Middle frontal gyrus (tissue), 1 donor: ENCODE data around the gene DGKG.

Source experiments
- DNase-seq: peaks from one replicate; pipeline ENCODE4 v3.0.0-alpha.2; 2015; ENCODE audit warnings: low spot score; ENCODE audit errors: extremely low spot score

The DGKG gene

DNA sequence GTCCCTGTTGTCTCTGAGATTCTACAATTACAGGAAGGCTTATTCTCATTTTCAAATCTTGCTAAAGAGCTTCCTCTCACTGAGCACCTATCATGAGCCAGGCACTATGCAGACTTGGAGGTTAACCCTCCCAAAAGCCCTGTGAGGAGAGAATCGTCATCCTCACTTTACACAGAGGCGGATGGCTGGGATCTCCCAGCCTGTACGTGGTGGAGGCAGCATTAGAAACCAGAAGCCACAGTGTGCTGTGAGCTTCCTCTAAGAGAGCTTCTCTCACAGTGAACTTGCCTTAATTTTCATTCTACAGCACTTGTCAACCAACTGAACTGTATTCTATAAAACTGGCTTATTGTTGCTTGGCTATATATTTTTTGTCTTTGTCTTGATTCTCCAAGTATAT, 6.1 kb upstream of the DGKG start:
- no peak for DNase-seq

GRCh38 chr3:186367631-186368030, 5.6 kb upstream of the DGKG start:
- no peak for DNase-seq

DNA sequence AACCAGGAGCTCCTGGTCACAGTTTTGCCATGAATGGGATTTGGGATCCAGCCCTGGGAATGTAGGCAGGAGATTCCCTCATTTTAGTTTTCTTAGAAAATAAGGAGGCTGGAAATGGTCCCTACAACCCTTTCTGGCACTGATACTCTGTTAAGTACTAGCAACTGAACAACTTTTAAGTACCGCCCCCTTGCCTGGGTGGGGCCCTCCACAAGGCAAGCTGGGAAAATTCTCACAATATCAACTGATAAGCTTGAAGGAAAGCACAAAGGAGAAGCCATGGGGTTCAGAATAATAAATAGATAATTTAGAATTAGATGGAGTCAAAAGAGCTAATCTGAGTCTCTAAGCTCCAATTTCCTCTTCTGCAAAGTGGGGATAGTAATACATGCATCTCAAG, 4.2 kb upstream of the DGKG start:
- DNase-seq, result no peak

DNA sequence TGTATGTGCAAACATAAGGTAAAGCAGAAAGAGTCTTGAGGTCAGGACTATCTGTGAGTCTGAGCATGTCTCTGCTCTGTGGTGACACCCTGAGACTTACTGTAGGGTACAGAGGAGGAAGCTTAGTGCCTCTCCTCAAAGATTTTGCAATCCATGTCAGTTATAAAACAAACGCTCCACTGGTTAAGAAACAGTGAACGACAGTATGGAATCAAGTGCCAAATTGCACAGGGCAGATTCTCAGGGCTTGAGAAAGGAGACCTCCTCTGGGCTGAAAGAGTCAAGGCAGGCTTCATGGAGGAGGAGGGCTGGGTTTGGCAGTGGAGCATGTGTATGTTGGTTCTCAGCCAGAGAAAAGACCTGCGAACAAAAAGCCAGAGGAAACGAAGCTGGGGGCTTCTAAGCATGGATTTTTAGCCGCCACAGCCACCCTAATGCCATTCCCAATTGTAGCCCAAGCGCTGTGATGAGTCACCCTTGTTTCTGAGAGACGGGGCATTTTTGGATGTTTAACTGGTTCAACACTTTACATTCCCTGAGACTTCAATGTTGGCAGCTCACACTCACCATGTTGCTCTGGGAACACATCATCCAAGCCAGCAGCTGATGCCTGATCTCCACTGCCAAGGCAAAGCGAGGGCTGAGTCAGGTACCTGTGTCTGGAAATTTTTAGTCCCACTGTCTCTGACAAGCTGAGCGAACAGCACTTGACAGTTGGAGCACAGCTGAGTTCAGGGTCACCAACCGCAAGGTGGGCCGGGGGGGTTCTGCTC, 3.4 kb upstream of the DGKG start:
- DNase-seq, result peak; percentile 69

- no peak for DNase-seq
These were observed 954 bp upstream of the DGKG start for GRCh38 chr3:186362988-186363387.

GRCh38 chr3:186362537-186362842, 456 bp upstream of the DGKG start:
- DNase-seq, result no peak

GRCh38 chr3:186361246-186361761, 730 bp downstream of the DGKG start:
- DNase-seq, result no peak

- no peak for DNase-seq
These were observed 1.3 kb downstream of the DGKG start for GRCh38 chr3:186360779-186361178.

DNA sequence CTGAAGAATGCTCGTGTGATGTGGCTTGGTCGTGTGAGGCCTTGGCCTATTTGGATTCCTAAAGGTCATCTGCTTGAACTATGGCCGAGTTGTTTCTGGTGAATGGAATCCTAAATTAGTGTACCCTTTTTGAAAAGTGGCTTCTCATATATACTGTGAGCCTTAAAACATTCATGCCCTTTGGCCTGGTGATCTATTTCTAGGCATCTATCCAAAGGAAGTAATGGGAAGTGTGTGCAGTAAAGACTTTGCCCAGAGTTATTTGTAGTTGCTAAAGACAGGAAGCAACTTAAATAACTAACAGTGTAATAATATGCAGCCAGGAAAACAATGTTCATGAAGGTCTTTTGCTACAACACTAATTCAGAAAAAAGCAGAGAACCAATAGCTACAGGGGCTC, 3.0 kb downstream of the DGKG start:
- no peak for DNase-seq

- DNase-seq, result no peak
These were observed 5.9 kb downstream of the DGKG start for GRCh38 chr3:186356152-186356551.

- DNase-seq, result no peak
These were observed 7.9 kb downstream of the DGKG start for GRCh38 chr3:186354100-186354499.

DNA sequence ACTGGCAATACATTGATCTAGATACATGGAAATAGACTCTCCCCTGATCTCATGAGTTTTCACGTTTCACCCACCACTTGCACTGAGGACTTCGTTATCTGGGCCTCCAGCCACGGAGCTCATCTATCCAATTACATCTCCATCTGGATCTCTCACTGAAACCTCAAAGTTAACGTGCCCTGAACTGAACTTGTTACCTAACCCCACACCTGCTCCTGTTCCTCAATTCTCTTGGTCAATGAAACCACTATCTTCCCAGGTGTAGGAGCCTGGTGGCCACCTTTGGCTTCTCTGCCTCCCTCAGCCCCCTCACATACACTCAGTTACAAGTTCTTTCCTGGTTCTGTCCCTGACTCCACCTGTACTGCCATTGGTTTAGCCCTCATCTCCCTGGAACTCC, 9.7 kb downstream of the DGKG start:
- DNase-seq, result no peak

DNA sequence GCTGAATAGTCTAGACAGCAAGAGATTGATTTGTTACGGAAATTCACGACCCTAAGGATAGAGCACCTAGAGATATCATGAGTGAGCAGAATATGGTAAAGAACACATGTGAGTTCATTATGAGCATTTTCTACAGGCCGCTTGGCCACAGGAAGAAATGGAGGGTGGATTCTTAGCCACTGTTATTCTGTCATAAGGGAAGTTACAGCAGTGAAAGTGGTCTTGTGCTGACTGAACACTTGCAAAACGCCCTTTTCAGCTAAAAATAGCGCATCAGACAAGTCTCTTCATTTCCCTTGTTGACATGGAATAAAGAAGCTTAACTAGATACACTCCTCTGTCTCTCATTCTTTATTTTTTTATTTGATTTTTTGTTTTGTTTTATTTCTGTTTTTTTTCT, 19.8 kb downstream of the DGKG start:
- DNase-seq, result no peak

- DNase-seq, result no peak
These were observed 21.8 kb downstream of the DGKG start for GRCh38 chr3:186340204-186340603.

DNA sequence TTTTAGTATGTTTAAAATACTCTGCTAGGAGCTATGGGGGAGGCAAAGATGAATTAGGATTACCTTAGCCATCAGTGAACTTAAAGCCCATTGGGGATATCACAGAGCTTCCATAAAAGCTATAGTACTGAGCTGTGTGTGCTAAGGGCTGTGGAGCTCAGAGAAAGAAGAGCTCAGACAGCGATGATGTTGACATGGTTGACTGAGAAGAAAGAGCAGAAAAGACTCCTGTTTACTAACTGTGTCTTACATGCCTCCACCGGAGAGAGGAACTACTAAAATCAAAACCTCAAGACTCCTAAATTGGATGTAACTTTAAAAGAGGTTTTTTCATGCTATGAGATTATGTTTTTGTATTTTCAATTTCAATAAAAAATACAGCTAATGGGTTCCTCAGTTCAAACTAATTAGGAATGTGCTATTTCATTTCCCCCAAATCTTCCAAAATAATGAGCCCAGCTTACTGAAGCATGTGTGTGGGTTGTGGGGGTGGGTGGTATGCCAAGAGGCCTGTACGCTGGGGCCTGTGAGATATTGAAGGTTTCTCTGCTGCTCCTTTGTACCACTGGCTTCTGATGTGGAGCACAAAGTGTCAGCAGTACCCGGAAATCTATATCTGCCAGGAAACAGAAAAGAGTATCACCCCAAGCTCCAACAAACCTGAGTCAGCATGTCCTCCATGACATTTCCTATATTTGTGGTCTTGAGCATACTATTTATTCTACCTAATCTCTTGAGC, 22.7 kb downstream of the DGKG start:
- no peak for DNase-seq

DNA sequence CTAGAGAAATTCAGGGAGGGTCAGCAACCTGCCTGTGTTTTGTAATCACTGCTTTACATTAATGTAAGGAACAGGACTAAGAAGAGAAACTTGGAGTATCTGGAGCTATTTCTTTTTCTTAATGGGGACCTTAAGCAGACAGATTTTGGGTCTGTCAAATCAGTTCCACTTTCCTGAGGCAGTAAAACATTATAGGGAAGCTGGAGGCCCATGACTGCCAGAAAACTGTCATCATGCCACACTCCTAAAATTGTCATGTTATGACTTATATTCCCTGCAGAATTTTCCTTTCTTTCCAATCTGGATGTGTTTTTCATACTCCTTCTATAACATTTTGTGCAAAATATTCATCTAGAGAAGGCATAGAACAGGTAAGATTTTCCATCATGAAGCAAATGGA, 28.8 kb downstream of the DGKG start:
- no peak for DNase-seq

- DNase-seq, result no peak
These were observed 31.1 kb downstream of the DGKG start for GRCh38 chr3:186330772-186331460.

DNA sequence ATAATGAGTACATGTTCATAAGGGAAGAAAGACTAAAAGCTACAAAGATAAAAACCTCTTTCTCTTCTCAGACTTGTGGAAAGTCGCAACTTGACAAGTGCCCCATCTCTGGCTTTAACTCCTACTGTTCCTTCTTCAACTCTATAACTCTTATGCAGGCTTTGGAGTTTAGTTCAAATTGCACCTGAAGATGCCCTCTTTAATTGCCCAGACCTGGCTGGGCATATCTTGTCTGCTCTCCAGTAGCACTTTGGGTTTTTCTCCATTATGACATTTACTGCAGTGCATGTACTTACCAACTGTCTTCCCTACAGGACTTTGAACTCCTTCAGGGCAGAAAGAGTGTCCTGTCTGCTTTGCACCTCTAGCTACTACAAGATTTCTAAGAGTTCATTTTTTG, 32.4 kb downstream of the DGKG start:
- DNase-seq, result no peak

- no peak for DNase-seq
These were observed 34.0 kb downstream of the DGKG start for GRCh38 chr3:186327912-186328487.

GRCh38 chr3:186322761-186323160, 39.3 kb downstream of the DGKG start:
- DNase-seq, result no peak

DNA sequence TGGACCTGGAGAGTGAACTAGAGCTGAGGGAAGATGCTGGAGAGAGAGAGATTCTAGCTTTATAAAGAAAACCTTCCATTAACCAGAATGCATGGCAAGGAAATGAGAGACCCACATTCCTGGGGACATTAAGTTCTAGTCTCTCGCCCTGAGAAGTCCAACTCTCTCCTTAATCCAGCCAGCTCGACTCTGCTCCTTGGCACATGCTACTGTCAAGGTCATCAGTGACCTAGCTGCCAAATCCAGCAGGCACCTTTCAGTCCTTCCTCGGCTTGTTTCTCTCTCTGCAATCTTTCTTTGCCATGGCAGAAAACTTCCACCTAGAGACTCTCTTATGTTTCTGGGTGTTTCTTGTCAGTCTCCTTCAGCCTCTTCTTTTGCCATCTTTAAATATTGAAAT, 40.3 kb downstream of the DGKG start:
- DNase-seq, result no peak
